Measurements from ENCODE around the gene ARHGEF26.

The ARHGEF26 gene

DNA sequence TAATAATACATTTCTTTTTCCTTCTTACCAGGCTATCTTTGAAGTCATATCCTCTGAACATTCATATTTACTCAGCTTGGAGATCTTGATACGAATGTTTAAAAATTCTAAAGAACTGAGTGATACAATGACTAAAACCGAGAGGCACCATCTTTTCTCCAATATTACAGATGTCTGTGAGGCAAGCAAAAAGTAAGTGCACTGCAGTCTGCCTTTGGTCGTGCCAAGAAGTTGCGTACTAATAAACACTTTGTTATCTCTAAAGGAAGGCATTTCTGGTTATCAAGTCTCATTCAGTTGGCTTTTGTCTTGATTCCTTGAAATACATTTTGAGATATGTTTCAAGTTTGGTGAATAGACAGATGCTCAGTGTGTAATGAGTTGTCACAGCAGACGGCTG, 31.6 kb downstream of the ARHGEF26 start:
- no peak for DNase-seq (ENCODE audit: low read depth)

DNA sequence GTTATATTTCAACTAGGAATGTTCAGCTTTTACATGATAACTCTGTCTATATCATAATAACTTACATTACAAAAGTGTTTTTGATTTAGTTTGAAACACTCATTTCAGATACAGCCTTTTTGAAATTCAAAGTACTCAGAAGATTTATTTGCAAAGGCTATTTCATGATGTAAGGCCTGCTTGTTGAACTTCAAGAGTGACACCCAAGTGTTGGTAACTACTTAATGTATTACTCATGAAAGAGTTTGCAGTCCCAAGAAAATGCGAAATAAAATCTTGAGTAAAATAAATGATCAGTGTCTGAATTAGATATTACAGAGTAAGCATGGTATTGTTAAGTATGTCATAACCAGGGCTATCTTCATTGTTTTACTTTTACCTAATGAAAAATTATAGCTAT, 35.3 kb downstream of the ARHGEF26 start:
- DNase-seq (ENCODE audit: low read depth) = no peak

DNA sequence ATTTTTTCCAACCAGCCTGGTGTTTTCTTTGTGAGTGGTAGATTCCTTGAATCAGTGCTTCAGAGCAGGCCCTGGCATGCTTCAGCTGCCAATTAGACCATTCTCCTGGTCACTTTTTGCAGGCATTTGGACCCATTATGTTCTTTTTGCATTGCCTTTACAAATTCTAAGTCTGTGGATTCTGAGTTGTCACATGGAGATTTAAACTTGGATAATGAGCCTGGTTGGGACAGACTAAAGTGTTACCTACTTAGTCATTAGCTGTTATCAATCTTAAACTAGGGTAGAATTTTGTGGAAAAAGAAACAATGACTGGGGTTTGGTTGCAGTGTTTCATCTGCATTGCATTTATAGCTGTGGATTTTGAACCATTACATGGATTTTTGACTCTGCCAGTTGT, 40.6 kb downstream of the ARHGEF26 start:
- DNase-seq (ENCODE audit: low read depth) = no peak

DNA sequence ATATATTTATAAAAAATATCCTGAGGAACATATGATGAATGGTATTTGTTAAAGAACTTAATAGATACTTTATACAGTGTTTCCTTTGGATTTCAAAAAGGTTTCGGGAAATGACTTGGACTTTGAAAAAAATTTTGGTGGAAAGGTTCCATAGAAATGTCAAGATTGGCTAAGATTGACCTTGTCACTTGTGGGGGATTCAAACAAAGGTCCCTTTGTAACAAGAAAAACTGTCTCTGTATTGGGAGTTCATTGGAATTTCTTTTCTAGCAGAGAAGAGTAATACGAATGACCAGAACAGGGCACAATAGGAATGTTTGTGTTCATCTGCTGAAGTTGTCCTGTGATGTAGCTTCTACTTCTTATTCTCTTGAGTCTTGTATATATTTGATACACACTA, 43.2 kb downstream of the ARHGEF26 start:
- no peak for DNase-seq (ENCODE audit: low read depth)

DNA sequence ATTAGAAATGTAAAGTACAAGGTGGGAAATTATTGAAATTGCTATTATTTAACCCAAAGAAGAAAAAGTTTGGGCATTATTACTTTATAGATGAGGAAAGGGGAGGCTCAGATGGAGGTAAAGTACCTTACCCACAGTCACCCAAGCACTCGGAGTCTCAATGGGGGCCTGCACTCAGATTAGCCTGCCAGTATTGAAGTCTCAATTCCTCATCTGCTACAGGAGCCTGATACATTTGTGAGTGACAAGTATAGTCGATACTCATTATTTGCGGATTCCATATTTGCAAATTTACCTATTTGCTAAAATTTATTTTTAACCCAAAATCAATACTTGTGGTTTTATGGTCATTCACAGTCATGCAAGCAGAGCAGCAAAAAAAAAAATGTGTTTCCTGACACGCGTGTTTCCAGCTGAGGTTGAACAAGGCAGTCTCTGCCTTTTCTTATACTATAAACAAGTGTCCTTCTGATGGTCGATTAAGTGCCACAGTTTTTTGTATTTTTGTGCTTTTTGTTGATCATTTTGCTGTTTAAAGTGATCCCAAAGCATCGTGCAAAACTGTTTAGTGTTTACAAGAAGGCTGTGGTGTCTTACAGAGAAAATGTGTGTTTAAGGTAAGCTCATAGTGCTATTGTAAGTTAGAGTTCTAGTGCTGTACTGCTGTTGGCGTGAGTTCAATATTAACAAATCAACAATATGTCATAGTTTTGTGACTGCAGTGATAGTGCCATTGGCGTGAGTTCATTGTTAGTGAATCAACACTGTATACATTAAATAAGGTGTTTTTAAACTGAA, 48.0 kb downstream of the ARHGEF26 start:
- no peak for DNase-seq (ENCODE audit: low read depth)

DNA sequence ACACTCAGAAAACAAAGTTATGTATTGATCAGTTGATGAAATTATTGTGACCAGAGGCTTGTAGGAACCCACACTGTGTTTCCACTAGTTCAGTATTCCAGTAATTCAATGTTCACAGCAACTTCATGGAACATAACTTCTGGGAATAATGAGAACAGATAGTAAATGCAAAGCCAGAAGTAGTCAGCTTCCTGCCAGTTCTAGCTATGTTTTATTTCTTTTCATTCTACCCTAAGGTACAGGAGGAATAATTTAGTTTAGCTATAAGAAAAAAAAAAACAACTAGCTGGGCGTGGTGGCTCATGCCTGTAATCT, 48.6 kb downstream of the ARHGEF26 start:
- no peak for DNase-seq (ENCODE audit: low read depth)

DNA sequence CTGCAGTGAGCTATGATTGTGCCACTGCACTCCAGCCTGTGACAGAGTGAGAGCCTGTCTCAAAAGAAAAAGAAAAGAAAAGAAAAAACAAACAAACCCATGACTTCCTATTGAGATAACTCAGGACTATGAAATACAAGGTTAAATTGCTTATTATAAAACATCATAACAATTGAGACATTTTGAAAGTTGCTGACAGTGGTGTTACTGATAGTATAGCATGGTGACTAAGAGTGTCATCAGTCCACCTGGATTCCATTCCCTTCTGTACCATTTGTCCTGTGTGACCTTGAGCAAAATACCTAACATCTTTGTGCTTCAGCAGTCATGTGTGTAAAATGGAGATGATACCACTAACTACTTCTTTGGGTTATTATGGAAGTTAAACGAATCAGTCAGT, 49.1 kb downstream of the ARHGEF26 start:
- no peak for DNase-seq (ENCODE audit: low read depth)

DNA sequence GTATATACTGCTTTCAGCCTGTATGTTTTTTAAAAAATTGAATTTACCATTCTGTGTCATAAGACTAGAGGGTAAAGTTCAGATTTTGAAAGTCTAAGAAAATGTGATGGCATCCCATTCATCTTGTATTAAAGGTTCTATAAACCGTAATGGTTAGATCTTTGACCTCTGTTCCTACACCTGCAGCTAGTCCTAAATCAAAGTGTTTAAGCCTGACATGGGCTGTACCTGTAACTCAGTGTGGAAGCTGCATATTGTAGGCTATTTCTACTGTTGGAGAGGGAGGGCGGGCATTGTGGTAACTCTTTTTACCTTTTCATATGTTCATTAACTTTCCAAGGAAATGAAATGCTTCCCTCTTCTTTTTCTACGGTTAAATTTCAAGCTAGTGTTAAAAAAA, 53.9 kb downstream of the ARHGEF26 start:
- no peak for DNase-seq (ENCODE audit: low read depth)

DNA sequence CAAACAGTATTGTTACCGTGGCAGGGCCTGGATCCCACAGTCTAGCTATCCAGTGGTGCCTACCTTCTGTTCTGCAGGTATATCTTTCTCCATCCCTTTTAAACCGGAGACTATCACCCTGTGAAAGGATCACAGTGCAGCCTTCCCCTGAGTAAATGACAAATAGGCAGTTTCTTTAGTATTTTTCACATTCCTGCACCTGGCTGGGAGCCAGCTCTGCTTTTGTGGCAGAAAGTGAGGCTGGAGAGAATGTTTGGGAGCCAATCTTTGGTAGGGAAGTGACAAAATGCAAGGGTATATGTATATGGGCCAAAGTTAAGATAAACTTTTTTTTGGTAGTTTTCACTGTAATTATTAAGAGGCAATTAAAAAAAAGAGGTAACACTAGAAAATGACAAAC, 54.8 kb downstream of the ARHGEF26 start:
- no peak for DNase-seq (ENCODE audit: low read depth)

DNA sequence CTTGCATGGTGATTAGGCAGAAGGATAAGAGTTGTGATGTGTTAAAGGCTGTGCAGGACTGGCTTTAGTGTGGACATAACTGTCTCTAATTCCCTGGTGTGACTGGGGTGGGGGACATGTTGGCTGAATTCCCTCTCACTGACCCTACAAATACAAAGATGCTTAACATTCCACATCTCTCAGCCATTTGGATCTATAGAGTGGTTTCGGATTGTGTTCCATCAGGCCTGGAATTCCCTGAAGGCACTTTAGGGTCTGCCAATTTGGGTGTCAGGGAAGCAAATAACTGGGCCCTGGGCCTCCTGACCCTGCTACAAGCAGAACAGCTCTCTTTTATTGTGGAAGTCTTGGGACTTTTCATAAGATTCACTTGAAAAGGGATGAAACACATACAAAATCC, 56.2 kb downstream of the ARHGEF26 start:
- no peak for DNase-seq (ENCODE audit: low read depth)

DNA sequence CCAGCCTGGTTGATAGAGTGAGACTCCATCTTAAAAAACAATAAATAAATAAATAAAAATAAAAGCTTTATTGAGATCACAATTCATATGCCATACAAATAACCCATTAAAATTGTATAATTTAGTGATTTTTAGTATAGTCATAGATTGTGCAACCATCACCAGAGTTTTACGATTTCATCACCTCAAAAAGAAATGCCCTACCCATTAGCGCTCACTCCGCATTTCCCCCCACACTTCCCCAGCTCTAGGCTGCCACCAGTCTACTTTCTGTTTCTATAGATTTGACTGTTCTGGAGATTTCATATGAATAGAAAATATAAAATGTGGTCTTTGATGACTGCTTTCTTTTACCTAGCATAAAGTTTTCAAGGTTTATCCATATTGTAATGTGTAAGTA, 57.0 kb downstream of the ARHGEF26 start:
- no peak for DNase-seq (ENCODE audit: low read depth)

DNA sequence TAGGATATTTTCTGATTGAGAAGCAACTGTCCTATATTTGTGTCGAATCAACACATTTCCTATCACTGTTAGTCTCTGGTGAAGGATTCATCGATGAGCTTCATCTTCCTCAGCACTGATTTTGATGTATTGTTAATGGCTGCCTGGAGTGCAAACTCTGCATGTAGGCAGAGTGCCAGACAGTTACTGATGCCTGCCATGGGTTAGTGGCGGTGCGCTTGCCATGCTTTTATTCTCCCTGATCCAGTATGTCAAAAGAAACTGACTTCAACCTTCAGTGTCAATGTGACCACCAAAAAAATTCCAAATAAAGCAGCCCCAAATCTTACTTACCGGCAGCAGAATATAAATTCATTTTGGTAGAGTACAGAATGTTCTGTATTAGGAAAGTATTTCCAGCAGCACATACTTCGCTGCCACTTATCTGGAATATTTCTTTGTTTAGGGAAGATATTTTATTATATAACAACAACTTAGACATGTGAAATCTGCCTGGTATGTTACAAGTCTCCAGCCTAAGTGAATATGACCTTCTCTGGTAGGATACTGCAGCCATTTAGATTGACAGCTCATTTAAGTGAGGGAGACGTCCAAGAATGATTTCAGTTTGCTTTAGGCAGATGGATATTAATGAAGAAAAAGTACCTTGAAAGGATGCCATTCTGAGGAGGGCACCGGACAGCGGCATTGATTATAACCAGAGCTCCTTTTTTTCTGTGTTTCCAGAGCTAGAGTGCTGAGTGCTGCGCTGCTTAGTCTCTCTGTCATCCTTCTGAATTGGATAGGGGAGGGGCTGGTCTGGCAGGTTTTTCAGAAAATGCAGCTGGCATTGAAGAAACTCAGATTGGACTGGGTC, 59.9 kb downstream of the ARHGEF26 start:
- DNase-seq (ENCODE audit: low read depth) = no peak

DNA sequence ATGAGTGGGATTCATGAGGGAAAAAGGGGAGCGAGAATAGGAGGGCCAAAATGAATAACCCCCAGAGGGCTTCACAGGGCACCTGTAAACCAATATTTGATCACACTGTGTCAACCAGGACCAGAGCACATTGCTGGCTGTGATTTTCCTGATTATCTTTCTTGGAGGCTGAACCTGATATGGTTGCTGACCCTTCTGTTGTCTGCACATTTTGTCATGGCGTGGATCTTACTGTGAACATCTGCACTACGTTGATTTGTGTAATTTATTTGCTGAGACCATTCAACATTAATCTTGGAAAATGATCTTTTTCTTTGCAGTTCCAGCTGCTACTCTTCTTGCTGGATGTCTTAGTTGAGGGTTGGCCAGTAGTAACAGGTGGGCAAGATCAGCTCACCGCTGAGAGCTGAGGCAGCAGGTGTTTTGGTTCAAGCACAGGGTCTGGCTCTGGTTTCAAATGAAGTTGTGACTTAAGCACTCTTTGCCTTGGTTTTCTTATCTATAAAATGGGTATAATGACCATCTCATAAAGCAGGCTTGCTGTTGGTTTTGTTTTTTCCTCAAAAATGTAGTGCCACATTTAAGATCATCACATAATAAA, 61.2 kb downstream of the ARHGEF26 start:
- no peak for DNase-seq (ENCODE audit: low read depth)

DNA sequence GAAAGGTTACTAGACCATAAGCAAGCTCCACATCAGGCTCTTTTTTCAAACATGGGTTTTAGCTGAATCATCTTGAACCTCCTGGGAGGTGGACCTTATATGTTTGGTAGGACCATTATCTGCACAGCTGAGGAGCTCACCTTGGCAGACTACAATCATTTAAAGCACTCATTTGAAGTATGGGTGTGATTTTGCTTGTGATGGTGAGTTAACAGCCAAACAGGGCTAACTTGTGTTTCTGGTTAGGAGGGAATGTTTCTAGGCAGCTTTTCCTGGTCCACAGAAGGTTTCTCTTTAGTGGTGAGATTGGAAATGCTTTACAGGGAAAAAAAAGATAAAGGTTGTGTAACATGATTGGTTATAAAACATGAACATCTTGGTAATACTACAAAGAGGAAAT, 61.8 kb downstream of the ARHGEF26 start:
- DNase-seq (ENCODE audit: low read depth) = no peak

DNA sequence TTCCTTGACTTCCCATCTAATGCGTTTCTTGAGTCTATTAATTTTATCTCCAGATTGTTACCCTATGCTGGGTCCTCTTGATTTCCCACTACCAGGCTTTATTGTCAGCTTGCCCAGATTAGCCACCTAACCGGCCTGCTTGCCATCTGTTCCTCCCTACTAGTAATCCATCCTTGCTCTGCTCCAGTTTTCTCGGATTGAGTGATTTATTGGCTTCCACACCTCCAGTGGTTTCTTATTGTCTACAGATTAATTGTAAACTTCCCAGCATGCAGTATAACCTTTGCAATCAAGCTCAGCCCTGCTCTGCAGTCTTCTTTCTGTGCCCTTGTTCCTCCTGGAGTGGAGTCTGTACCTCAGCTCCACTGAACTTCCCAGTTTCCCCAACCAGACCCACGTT, 63.4 kb downstream of the ARHGEF26 start:
- DNase-seq (ENCODE audit: low read depth) = no peak

DNA sequence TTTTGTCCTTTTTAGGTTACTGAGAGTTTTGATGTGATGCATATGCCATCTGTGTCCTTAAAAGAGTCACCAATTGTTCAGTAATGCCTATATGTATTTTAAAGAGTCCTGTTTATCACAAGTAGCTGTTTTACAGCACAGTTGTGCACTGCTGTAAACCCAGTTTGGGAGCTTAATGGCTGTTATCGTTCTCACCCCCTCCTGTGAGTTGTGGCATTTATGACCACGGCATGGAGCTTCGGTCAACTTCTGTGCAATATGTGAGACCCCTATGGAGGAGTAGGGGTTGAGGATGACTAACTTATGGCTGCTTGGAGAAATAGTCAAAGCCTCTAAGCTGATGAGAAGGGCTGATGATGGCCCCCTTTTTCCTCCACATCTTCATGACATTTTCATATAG, 67.2 kb downstream of the ARHGEF26 start:
- no peak for DNase-seq (ENCODE audit: low read depth)

DNA sequence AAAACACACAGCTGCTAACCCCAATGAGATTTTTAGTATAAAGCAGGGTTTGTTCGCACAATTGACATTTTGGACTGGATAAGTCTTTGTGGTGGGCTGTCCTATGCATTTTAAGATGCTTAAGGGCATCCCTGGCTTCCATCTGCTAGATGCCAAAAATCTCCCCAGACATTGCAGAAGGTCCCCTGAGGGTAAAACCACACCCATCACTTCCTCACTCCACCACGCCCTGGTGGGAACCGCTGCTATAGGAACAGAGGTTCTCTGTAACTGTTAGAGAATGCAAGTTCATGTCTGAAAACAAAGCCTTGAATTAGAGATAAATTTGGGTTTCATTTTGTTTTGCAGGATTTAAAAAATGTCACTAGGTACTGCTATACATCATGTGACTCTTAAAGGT, 67.7 kb downstream of the ARHGEF26 start:
- no peak for DNase-seq (ENCODE audit: low read depth)

DNA sequence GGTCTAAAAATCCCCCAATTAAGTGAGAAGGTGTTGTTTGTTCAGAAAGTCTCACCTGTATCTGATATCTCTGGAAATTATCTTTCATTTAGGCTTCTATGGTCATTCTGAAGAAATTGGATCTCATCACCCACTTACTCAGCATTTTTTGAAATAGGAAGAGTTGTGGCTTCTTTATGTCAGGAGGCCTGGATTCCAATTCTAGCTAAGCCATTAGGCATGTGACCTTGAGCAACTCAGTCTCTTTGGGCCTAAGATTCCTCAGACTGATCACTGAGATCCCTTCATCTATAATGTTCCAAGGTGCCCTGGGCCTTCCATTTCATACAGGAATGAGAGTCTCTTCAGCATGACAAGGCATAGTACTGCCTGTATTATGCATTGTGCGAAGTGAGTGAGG, 70.3 kb downstream of the ARHGEF26 start:
- no peak for DNase-seq (ENCODE audit: low read depth)

DNA sequence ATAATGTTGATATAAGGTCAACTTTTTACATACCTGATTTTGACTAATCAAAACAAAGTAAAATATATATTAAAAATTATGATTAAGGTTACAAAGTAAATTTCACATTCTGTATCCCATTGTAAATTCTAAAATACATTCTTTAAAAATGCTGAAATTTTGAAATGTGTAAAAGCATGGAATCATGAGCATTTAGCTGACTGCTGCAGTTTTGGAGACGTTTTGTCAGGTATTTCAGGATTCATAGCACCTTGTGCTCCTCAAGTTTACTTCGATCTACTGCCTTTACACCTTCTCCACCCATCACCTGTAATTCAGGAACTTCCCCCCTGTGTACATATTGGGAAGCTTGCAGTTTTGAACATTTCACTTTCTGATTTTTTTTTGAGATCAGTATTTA, 71.0 kb downstream of the ARHGEF26 start:
- DNase-seq (ENCODE audit: low read depth) = no peak

DNA sequence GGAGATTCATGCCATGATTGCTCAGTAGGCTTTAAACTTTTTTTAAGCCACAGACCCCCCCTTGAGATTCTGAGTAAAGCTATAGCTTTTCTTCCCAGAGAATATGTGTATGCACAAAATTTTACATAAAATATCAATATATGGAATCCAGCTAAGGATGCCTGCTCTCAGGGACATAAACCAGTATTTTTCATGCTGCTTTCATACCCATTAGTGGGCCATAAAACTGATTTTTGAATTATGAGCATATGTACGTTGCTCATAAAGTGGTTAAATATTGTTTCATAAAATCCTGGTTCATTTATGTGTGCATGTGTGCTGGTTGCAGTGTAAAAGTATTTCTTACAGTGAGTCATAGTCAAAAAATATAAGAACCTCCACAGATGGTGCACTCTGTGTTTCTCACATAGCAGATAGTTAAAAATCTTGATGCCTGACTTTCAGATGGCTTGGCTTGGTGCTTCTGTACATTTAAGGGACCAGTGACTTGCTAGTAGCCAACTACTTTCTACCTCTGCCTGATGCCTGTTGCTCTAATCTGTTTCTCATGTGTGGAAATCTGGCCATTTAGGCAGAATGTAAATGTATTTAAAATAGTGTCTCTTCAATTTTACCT, 71.9 kb downstream of the ARHGEF26 start:
- no peak for DNase-seq (ENCODE audit: low read depth)

DNA sequence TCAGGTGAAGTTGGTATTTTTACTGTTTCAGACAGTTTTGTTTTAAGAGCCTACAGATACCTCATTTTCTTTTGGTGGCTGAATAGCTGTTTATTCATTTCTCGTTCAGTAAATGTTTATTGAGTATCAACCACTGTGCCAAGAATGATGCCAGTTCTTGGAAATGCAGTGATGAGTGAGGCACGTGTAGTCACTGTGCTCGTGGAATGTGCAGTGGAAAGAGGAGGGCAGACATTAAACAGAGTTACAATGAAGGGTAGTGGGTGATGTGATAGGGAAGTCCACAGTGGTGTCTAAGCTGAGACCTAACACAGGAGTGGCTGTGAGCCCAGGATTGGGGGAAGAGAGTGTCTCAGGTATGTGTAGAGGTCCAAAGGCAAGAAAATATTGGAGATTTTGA, 73.7 kb downstream of the ARHGEF26 start:
- no peak for DNase-seq (ENCODE audit: low read depth)

DNA sequence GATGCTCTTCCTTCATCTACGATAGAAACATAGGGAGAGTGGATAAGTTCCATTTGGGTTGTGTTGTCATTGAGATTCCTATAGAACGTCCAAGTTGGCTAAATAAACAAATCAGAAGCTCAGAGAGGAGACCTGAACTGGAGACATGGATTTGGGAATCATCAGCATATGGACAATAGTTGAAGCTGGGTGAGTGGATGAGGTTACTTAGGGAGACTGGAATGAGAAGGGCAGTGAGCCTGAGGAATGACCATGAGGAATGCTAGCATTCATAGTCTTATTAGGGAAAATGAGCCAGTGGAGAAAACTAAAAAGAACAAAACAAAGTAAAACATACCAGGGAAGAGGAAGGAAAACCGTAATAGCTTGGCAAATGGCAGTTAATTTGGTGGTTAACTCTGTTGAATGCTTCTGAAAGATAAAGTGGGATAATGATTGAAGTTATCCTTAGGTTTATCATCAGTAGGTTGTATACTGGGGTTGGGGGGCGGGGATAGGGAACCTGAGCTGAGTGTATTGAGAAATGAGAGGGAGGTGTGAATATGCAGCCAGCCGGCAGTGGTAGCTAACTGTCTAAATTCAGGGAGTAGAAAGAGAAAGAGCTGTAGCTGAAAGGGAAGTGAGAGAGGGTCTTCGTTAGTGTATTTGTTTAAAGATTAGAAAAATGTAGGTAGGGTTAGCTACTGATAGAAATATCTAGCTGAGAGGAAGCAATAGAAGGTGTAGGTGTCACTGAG, 74.6 kb downstream of the ARHGEF26 start:
- no peak for DNase-seq (ENCODE audit: low read depth)

Data from activated T-cell treated with anti-CD3 and anti-CD28 coated beads for 24 hours (primary cell).